OCI-LY3 (cell line): Measurements from ENCODE around the gene TACC2.

Experiments
- EZH2phosphoT487 ChIP-seq: fragments of 200-600 bp; shearing (Covaris generic); IDR thresholded peaks from 2 replicates; pipeline ENCODE4 v1.6.1; 2018; ENCODE audit warnings: antibody characterized with exemption, mixed run types, low read depth
- TF ChIP-seq, protein P1 (sequence below): fragments of 200-600, 300-600 bp; sonication (generic); IDR thresholded peaks from 2 replicates; pipeline ENCODE4 v1.5.1; 2014; ENCODE audit warnings: antibody characterized with exemption, low read length, low read depth

DNA sequence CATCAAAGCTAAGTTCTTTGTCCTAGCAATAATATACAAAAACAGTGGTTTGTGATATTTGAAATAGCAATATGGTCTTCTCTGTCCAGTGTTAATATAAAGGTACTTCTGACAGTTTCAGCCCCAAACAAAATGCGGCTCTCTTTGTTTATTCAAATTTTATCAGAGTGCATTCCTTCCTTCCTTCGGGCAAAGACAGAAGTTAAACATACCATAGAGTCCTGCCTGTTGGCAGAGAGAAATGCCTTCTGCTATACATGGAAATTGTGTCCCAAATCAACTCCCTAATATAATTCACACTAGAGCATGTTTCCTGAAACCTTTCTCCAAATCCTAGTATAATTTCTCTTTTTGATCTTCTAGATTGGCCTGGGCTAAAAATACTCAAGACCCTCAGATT, 39.9 kb upstream of the TACC2 start:
- TF ChIP-seq, protein P1, sequence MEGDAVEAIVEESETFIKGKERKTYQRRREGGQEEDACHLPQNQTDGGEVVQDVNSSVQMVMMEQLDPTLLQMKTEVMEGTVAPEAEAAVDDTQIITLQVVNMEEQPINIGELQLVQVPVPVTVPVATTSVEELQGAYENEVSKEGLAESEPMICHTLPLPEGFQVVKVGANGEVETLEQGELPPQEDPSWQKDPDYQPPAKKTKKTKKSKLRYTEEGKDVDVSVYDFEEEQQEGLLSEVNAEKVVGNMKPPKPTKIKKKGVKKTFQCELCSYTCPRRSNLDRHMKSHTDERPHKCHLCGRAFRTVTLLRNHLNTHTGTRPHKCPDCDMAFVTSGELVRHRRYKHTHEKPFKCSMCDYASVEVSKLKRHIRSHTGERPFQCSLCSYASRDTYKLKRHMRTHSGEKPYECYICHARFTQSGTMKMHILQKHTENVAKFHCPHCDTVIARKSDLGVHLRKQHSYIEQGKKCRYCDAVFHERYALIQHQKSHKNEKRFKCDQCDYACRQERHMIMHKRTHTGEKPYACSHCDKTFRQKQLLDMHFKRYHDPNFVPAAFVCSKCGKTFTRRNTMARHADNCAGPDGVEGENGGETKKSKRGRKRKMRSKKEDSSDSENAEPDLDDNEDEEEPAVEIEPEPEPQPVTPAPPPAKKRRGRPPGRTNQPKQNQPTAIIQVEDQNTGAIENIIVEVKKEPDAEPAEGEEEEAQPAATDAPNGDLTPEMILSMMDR = no peak
- no peak for TF ChIP-seq EZH2phosphoT487
